Retinal pigment epithelial cell (primary cell): Measurements from ENCODE around the gene TTC23L.

Experiments used
- DNase-seq: peaks from one replicate; pipeline ENCODE4 v3.0.0-alpha.2; 2010; ENCODE audit warnings: low read depth
- H3K4me3 ChIP-seq: 2 replicates; pipeline ENCODE4 v1.5.1; 2011; ENCODE audit warnings: mild to moderate bottlenecking, low read length, control low read depth, moderate library complexity
- TF ChIP-seq, protein P1 (sequence below): conservative IDR thresholded peaks from 2 replicates; pipeline ENCODE4 v1.5.1; 2011; ENCODE audit warnings: low read depth, low read length, control low read depth, inconsistent platforms

The TTC23L gene, protein sequence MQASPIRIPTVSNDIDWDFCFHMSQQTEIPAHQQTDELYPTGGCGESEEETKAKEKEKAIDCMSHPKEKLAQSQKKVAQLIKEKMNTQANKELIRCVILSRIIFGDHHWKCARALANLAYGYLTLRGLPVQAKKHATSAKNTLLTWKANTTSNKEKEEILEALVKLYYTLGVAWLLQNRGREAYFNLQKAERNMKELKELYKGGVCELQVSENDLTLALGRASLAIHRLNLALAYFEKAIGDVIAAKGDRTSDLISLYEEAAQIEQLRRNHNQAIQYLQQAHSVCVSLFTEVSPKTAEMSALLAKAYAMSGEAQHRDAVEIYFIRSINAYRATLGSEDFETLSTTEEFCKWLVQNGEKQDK

DNA sequence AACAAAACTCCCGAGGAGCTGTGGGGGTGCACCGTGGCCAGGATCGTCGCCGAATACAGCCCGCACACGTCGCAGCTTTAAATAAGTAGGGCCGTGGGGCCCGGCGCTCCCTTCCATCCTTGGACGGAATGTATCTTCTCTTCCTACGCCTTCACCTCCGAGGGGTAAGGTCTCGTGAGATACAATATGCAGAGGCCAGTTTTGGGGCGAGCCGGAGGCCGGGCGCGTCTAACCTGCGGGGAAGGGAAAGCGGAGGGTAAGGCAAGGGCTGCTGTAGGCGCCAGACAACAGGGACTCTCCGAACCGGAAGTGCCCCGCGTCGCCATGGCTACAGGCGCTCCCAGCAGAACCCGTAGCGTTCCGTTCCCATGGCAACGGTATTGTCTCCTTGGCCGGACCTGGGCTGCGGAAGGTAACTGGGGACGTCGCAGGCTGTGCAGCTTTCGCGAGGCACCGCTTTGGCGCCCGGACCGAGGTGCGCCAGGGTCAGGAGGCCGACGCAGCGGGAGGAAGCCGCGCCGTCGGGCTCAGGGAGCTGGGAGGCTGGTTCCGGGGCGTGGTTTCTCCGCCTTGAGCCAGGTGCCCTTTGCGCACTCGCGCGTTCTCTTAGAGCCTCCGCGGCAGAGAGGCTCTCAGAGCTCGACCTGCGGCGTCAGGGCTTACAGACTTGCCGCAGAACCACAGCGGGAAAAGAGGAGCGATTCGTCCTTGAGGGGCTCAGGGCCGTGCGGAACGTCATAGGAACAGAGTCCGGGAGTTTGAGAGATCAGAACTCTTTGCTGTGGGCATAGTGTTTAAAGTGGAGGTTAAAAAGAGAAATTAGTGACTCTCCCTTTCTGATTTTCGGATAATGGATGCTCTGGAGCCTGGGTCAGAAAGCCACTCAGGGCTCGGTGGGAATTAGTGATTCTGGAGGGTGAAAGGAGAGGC, at the start of gene TTC23L:
TTC23L (plus strand) TSS at position 380 of the 930 bp plus-strand sequence. CDS start 1,508 bp downstream, outside the sequence.
- TF ChIP-seq, protein P1, sequence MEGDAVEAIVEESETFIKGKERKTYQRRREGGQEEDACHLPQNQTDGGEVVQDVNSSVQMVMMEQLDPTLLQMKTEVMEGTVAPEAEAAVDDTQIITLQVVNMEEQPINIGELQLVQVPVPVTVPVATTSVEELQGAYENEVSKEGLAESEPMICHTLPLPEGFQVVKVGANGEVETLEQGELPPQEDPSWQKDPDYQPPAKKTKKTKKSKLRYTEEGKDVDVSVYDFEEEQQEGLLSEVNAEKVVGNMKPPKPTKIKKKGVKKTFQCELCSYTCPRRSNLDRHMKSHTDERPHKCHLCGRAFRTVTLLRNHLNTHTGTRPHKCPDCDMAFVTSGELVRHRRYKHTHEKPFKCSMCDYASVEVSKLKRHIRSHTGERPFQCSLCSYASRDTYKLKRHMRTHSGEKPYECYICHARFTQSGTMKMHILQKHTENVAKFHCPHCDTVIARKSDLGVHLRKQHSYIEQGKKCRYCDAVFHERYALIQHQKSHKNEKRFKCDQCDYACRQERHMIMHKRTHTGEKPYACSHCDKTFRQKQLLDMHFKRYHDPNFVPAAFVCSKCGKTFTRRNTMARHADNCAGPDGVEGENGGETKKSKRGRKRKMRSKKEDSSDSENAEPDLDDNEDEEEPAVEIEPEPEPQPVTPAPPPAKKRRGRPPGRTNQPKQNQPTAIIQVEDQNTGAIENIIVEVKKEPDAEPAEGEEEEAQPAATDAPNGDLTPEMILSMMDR, result no peak
- H3K4me3 ChIP-seq, result peak within 1 kb of the TSS; percentile 84
- DNase-seq, result peak; percentile 56

DNA sequence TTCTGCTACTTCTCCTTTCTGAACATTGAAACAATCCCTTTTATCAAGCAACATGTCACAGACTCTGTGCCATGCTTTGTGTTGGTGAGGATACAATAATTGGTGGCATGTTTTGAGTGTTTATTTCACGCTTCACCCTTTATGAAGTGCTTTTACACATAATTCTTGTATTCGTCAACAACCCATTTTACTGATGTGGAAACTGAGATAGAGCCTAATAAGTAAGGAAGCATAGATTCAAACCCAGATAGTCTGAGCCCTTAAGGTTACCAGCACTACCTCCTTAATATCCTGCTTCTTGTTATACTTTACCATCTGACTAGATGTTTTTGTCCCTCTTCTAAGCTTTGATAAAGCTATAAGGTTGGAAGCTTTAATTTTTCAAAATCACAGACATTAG, 49.3 kb upstream of the TTC23L start:
- H3K4me3 ChIP-seq, result no peak overlapping the region
- TF ChIP-seq, protein P1, result no peak
- no peak for DNase-seq

DNA sequence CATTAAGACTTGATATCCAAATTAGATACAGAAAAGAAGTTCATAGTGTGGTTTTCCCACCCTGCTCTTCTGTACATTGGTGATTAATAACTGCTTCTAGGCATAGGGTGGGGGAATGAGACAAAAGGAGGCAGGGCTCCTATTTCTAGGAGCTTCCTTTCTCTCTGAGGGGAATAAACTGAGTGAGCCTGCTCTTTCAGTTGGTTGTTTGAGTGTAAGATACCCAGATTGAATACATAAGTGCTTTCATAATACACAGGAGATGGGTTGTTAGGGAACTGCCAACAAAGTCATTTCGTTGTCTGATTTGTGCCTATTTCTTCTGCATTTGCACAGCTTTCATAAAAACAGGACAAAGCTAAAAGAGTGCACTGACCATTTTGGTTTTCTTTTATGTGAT, 48.9 kb upstream of the TTC23L start:
- no peak for DNase-seq
- H3K4me3 ChIP-seq, result no peak overlapping the region
- TF ChIP-seq, protein P1, result no peak

DNA sequence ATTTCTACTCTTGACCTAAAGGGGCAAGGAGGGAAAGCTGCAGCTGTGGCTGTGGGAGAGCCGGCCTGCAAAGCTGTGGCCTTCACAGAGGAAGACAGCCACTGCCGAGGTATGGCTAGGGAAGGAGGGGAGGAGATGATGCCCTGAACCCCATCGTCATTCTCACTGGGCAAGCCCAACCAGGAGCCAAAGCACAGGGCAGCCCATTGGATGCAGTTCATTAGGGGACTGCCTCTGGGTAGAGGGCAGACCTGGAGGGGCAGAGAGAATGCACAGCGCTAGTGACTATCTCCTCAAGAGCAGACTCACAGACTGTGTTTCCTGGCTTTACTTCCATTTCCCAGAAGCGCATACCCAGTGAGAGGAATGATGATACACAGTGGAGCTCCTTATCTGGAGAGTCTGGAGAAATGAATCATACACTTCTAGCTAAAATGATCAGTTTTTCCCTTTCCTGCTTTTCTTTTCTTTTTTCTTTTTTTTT, 47.2 kb upstream of the TTC23L start:
- no peak for DNase-seq
- no peak overlapping the region for H3K4me3 ChIP-seq
- TF ChIP-seq, protein P1, result no peak

DNA sequence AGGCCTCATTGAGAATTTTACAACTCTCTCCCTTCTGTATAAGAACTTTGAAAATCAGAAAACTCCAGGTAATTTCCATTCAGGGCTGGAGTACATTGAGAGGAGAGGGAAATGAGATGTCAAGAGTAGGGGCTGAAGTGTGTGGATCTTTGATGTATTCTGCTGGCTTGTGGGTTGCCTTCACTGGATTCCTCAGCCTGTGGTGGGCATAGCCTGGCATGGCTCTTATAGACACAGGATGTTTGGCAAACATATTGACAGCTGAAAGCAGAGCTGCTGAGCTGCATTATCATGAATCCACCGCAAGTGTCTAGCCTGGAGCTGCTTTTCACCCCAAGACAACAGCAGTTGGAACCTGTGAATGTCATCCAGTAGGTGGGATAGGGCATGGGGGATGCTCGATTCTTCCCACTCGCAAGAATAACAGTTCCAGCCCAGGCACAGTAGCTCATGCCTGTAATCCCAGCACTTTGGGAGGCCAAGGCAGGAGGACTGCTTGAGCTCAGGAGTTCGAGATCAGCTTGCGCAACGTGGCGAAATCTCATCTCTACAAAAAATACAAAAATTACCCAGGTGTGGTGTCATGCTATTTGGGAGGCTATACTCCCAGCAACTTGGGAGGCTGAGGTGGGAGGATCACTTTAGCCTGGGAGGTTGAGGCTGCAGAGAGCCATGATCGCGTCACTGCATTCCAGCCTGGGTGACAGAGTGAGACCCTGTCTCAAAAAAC, 36.0 kb upstream of the TTC23L start:
- no peak overlapping the region for H3K4me3 ChIP-seq
- TF ChIP-seq, protein P1, result no peak
- DNase-seq, result no peak

DNA sequence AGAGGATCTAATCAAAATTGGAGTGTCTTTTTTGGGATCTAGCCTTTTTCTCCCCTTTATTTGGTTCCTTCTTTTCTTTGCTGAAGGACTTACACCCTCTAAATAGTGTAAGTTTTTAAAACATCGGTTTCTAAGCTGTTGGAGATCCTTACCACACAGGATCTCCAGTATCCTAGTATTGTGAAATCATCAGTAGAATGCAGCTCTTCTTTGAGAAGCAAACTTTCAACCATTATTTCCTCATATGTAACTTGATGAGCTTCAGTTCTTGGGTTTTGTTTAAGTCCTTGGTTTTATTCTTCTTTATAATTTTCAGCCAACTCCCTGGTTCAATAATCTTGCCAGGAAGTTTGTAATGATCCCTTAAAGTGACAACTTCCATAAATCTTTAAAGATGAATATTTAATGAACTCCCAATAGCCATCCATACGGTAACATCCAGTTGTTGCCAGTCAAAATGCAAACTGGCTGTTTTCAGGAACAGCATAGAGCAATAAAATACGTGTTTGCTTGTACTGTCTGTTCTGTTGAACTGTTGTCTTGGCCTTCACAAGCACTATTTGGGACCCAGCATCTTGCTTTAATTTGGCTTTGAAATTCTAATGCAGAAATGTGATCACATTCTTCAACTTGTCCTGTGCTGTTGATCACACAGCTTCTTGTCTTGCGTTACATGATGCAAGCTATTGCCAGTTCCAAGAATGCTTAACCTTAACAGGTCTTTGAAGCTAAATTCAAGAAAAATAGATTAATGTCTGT, 34.8 kb upstream of the TTC23L start:
- TF ChIP-seq, protein P1, result no peak
- DNase-seq, result no peak

More for the DNA sequence above, 34.8 kb upstream of the TTC23L start:
- no peak overlapping the region for H3K4me3 ChIP-seq
